NCI-H2171 (cell line): ENCODE measurements around the gene ATP1B1.
A peak's percentile ranks its signal among the peaks of the same experiment; 100 is the strongest.

Experiments
- DNase-seq: peaks from one replicate; lab custom pipeline; 2025; lab: John Stamatoyannopoulos, UW

ATP1B1 gene

DNA sequence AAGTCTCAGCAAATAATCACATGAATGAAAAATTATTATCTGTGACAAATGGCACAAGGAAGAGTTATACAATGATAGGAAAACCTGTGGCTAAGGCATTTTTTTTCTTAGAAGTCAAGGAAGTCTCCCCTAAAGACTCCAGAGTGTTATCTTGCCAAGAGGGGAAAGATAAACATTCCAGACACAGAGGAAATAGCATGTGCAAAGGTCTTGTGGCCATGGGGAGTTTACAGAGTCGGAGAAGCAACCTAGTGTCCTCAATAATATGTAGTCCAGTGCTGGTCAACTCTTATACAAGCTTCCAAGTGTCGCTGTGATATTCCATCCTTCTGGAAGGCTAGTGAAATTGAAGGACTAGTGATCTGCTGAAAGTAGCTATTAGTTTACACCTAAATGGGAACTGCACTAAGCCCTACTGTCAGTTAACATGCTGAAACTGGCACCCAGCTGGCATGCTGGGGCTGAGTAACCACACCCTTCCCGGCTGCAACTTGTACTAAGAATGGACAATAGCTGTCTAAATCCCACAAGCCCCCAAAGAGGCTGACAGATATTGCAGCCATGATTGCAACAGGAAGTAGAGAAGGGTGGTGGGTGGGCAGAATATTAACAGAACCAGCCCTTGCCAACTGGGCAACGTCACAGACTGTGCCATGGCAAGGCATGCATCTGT is 11.5 kb upstream of the ATP1B1 start:
- DNase-seq = no peak

DNA sequence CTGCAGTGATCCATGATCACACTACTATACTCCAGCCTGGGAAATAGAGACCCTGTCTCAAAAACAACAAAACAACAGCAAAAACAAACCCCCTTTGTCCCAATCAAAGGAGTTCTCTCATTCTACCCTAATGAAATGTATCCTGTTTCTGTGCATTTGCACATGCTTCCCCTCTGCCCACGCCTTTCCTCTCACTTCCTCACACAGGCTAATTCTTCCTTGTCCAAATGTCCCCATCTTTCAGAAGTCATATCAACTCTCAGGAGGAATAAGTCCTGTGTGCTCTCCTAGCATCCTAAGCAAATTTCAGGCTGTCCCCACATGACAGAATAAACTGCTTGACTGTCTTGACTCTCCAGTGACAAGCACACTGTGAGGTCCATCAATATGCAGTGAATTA is 8.1 kb upstream of the ATP1B1 start:
- DNase-seq = no peak

GRCh38 chr1:169099561-169099960 is 6.9 kb upstream of the ATP1B1 start:
- no peak for DNase-seq

DNA sequence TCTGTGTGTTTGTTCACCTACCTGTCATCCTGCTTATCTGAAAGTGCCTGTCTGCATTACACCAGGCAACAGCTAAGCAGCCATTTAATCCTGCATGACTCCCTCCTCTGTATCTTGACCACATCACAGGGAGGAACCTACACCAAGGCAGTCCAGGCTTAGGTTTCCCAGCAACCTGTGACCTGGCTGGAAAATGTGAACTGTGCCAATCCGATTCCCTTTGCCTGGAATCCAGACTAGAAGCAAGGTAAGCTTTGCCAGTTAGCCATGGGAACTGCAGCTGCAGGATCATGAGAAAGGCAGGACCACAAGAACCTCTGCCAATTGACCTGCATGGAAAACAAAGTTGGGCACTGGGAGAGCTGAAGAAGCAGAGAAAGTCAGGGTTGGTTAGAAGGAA is 6.3 kb upstream of the ATP1B1 start:
- no peak for DNase-seq

GRCh38 chr1:169100651-169101088 is 5.8 kb upstream of the ATP1B1 start:
- DNase-seq = no peak

GRCh38 chr1:169102567-169102966 is 3.9 kb upstream of the ATP1B1 start:
- no peak for DNase-seq

DNA sequence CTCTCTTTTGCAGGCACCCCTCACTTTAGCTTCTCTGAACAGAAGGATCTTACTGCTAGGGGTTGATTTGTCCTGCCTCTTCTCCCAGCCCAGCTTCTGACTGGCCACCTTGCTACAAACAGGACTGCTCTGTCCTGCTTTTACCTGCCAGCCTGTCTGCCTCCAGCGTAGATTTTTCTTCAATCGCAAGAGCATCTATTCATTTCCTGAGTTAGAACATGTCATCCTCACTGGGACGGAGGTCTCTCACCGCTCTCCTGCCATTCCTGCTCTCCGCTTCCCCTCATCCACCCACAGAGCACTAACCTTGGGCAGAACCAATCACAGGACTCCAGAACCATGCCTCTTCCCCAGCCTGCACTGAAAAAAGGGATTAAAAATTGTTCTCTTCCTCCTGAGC is 3.5 kb upstream of the ATP1B1 start:
- no peak for DNase-seq

GRCh38 chr1:169103480-169103893 is 3.0 kb upstream of the ATP1B1 start:
- DNase-seq = no peak

DNA sequence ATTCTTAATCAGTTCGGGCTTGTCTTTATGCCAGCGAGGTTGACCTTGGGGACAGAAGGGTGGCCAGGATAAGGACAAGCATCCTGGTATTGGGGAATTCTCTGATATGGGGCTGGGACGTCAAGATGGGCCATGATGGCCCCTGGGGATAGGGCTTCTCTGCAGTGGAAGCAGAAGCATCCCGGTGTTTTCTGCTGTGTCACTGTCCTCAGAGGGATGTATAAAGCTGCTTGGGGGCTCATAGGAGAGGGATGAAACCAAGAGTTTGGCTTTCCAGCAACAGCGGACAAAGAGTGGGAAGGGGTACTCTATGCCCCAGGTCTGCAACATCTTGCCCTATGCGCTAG is 1.4 kb upstream of the ATP1B1 start:
- no peak for DNase-seq

- DNase-seq = no peak
These were observed 926 bp upstream of the ATP1B1 start for GRCh38 chr1:169105434-169106094.

DNA sequence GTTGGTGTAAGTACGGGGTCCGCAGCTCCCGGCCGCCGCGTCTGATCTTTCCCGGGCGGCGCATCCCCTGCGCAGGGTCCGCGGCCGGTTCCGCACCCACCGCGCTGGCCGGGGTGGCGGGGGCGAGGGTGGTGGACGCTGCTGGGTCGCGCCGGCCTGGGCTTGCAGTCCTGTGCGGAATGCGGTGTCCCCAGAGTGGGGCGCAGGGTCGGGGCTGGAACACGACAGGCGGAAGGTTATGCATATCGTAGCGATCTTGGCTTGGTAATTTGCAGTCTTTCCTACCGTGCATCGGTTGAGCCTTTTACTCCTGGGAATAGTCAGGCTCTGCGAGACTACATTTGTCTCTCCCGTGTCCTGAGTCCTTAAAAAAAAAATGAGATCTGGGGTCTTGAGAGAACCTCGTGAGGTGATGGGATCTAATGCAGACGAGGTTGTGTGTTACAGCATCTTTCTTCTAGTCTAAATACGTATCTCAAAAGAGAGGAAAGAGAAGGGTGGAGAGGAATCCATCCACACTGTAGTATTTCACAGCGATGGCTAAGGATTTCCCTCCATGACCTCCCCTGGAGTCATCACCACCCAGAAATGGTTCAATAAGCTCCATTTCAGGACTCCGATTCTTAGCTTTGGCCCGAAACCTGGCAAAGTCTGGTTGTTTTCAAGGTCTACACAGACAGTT is 572 bp downstream of the ATP1B1 start:
- DNase-seq = peak; percentile 34

DNA sequence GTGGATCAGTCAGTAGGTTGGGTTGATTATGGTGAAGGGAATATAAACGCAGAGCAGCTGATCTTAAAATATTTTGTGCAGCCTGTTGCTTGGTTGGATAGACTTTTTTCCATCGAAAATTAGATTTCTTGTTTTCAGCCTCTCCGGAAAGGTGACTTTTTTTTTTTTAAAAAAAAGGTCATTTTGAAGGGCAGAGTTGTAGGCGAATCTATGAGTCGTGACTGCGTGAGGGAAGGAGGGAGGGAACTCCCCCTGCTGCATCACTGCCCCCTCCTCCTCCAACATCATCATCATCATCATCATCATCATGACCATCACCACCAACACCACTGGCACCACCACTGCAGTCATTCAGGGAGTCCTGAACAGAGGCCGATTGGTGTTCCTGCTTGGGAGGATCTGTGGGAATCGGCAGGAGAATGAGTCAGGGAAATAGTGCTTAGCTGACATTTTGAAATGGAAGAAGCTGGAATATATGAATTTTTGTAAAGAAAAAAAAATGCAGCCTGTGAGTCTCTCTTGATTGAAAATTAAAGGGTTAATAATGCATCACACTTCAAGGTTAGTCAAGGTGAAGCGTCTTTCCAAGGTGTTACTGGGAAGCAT is 1.2 kb downstream of the ATP1B1 start:
- DNase-seq = no peak

DNA sequence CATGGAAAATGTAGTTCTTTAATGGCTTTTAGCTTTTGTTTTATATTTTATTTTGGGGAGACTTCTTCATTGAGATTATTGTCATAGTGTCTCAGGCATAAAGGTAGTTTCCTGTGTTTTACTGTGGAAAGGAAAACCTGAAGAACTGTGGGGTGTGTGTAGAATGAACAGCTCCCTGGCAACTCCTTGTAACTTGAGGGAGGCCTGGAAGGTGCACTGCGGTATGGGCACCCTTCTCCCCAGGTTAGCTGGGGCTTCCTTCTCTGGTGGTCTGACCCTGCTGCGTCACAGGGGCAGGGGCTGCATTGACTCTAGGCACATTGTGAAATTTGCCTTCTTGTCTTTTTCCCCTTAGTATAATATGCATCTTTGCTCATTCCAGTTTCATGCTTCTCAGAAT is 1.7 kb downstream of the ATP1B1 start:
- no peak for DNase-seq

GRCh38 chr1:169108863-169109560 is 2.5 kb downstream of the ATP1B1 start:
- DNase-seq = no peak

- no peak for DNase-seq
These were observed 3.2 kb downstream of the ATP1B1 start for GRCh38 chr1:169109561-169110134.

DNA sequence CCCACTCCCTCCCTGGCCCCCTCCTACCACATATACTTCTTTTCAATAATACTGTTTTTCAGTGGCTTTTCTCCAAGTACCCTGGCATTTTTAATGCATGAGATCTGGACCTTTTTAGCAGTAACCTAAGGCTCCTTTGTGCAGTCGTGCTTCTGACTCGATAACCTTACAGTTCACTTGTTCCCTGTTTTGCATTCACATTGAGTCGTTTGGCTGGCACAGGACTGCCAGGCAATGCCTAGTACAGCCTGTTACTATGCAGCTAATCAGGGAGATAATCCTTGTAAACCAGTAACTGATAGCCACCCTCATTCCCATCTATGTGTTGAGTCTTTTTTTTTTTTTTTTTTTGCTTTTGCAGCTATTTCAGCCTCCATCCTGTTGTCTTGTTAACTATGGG is 3.7 kb downstream of the ATP1B1 start:
- no peak for DNase-seq

- DNase-seq = no peak
These were observed 4.4 kb downstream of the ATP1B1 start for GRCh38 chr1:169110689-169111447.

- DNase-seq = no peak
These were observed 5.0 kb downstream of the ATP1B1 start for GRCh38 chr1:169111472-169111871.

GRCh38 chr1:169112241-169112640 is 5.8 kb downstream of the ATP1B1 start:
- no peak for DNase-seq

GRCh38 chr1:169113613-169114119 is 7.2 kb downstream of the ATP1B1 start:
- no peak for DNase-seq
